AG09309 (cell line): Measurements from ENCODE around the gene NPEPL1.

Experiments
- DNase-seq: peaks from one replicate; pipeline ENCODE4 v3.0.0-alpha.2; 2010; ENCODE audit warnings: low read depth
- H3K4me3 ChIP-seq: 2 replicates; pipeline ENCODE4 v1.5.1; 2011; ENCODE audit warnings: mild to moderate bottlenecking, low read depth, low read length, moderate library complexity; ENCODE audit not compliant: control insufficient read depth
- CTCF ChIP-seq: IDR thresholded peaks from 2 replicates; pipeline ENCODE4 v1.5.1; 2011; ENCODE audit warnings: mild to moderate bottlenecking, low read depth, low read length, inconsistent platforms; ENCODE audit not compliant: insufficient read depth, control insufficient read depth; ENCODE audit errors: missing control alignments

NPEPL1 gene

DNA sequence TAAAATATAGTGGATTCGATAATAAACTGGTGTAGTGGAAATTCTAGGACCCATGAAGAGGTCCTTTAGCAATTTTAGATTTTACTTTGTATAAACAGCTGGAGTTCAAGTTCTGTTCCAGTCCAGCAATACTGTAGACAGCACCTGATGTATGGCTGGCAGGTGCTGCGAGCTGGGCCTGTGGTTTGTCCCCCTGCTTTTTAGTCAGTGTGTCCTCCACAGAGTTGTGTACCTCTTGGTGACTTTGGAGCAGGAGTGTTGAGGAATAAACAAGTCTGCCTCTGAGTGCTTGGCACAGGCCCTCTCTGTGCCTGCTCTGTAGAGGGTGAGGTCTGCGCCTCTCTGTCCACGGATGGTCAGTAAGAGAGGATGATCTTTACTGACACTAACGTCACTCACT lies 27.7 kb upstream of the NPEPL1 start:
- DNase-seq = no peak
- TF ChIP-seq CTCF = no peak
- H3K4me3 ChIP-seq = no peak overlapping the region

GRCh38 chr20:58665606-58666005 lies 27.0 kb upstream of the NPEPL1 start:
- no peak for DNase-seq
- no peak overlapping the region for H3K4me3 ChIP-seq
- TF ChIP-seq CTCF = no peak

DNA sequence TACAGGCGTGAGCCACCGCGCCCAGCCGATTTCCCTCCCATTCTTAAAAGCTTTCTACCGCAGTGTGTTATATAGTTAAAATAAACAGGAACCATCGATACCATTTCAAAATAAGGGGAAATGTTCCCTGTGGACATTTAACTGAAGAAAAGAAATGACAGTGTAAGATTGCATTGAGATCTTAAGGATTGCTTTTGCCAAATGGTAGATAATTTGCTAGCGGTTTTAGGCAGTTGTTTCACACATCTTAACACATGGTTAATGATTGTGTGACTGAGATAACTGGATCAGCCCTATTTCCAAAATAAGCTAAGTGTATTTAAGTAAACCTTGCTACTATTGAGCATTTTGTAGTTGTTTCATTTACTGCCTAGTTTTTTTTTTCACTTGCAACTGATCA lies 25.9 kb upstream of the NPEPL1 start:
- no peak for TF ChIP-seq CTCF
- DNase-seq = no peak
- no peak overlapping the region for H3K4me3 ChIP-seq

GRCh38 chr20:58667975-58668374 lies 24.6 kb upstream of the NPEPL1 start:
- no peak for DNase-seq
- H3K4me3 ChIP-seq = no peak overlapping the region
- no peak for TF ChIP-seq CTCF

GRCh38 chr20:58668901-58669286 lies 23.7 kb upstream of the NPEPL1 start:
- no peak overlapping the region for H3K4me3 ChIP-seq
- no peak for TF ChIP-seq CTCF
- DNase-seq = no peak

GRCh38 chr20:58669287-58670006 lies 23.2 kb upstream of the NPEPL1 start:
- TF ChIP-seq CTCF = no peak
- no peak for DNase-seq
- H3K4me3 ChIP-seq = no peak overlapping the region
